ENCODE data around the gene TESK2. TPM values are rescaled to one million over a fixed set of nuclear protein-coding genes. Genes with fewer than 3 reads are reported as not detected.

TESK2 gene
- total and polyA plus RNA-seq, 2 of the 8 experiments (the other 6 are each of a cell fraction or from before 2014, with no cell fraction given), result 10.8 to 12.6 TPM

GRCh38 chr1:45531873-45532272 lies 40.9 kb upstream of the TESK2 start (continued):
- no peak for TF ChIP-seq CHD7 (IDR thresholded peaks at IDR 0.05; ENCODE audit: insufficient replicate concordance, low read length)
- TF ChIP-seq RFX5 (IDR thresholded peaks at IDR 0.05; ENCODE audit: borderline replicate concordance, low read depth, low read length), result no peak
- no peak for TF ChIP-seq RAD21 (IDR thresholded peaks at IDR 0.05 in 1 of 2, conservative IDR thresholded peaks at IDR 0.05 in 1 of 2; ENCODE audit: low read depth in 2 of 2, low read length in 2 of 2)
- TF ChIP-seq CREB1 (IDR thresholded peaks at IDR 0.05), result no peak
